Kidney epithelial cell (primary cell): Measurements from ENCODE around the gene TAS2R30. TPM values are rescaled to one million over a fixed set of nuclear protein-coding genes. Genes with fewer than 3 reads are reported as not detected.

Experiments
- DNase-seq: peaks from one replicate; pipeline ENCODE4 v3.0.0-alpha.2; 2010; ENCODE audit warnings: low read depth
- H3K27me3 ChIP-seq: 2 replicates; pipeline ENCODE4 v1.6.0; 2011; ENCODE audit warnings: low read length; ENCODE audit not compliant: control insufficient read depth, insufficient read depth
- H3K36me3 ChIP-seq: 2 replicates; pipeline ENCODE4 v1.5.1; 2011; ENCODE audit warnings: low read length; ENCODE audit not compliant: control insufficient read depth, insufficient read depth
- H3K4me3 ChIP-seq: 2 replicates; pipeline ENCODE4 v1.5.1; 2011; ENCODE audit warnings: low read depth, mild to moderate bottlenecking, control low read depth, low read length
- CTCF ChIP-seq: IDR thresholded peaks from 2 replicates; pipeline ENCODE4 v1.5.1; 2011; ENCODE audit warnings: mild to moderate bottlenecking, moderate library complexity, low read length, control low read depth, inconsistent platforms; ENCODE audit not compliant: insufficient read depth, poor library complexity, severe bottlenecking
- total RNA-seq: library from RNA; depleted of rRNA; stranded (reverse); fragments of >200 nt; gene quantifications from 2 replicates; pipeline ENCODE4 v1.2.3, GENCODE V29; 2015

TAS2R30 gene
- total RNA-seq, 1 donor from 2014 or later: 0.84 TPM

- TF ChIP-seq CTCF: no peak
- no peaks in the 10 kb centered on the region for H3K36me3 ChIP-seq
- peak overlapping the region; percentile 84 for H3K4me3 ChIP-seq
- no peak for DNase-seq
- H3K27me3 ChIP-seq: no peaks in the 10 kb centered on the region
Observed at GRCh38 chr12:11171969-11172675, 37.7 kb upstream of the TAS2R30 start.

GRCh38 chr12:11171145-11171968 lies 36.9 kb upstream of the TAS2R30 start, which contains the start of gene SMIM10L1:
TSS of gene SMIM10L1 (plus strand) at chr12:11171194. CDS start at chr12:11171357, 163 bp downstream.
- DNase-seq: peak; percentile 74

GRCh38 chr12:11170810-11171144 lies 36.3 kb upstream of the TAS2R30 start:
- TF ChIP-seq CTCF: no peak
- DNase-seq: no peak
- H3K27me3 ChIP-seq: no peaks in the 10 kb centered on the region
- H3K36me3 ChIP-seq: no peaks in the 10 kb centered on the region
- H3K4me3 ChIP-seq: peak overlapping the region; percentile 84

More at GRCh38 chr12:11171145-11171968, 36.9 kb upstream of the TAS2R30 start, which contains the start of gene SMIM10L1:
- peak within 1 kb of the TSS; percentile 84 for H3K4me3 ChIP-seq
- H3K27me3 ChIP-seq: no peaks in the 10 kb centered on the region
- TF ChIP-seq CTCF: no peak
- H3K36me3 ChIP-seq: no peaks in the 10 kb centered on the region

- no peak for DNase-seq
- H3K36me3 ChIP-seq: no peaks in the 10 kb centered on the region
Observed at GRCh38 chr12:11166300-11166699, 31.9 kb upstream of the TAS2R30 start.

GRCh38 chr12:11164384-11164783 lies 29.9 kb upstream of the TAS2R30 start:
- no peak for DNase-seq
- Histone ChIP-seq H3K4me3 (no peak overlapping the region), H3K27me3 (no peaks in the 10 kb centered on the region), H3K36me3 (no peaks in the 10 kb centered on the region)
- no peak for TF ChIP-seq CTCF

More at GRCh38 chr12:11166300-11166699, 31.9 kb upstream of the TAS2R30 start:
- no peak for TF ChIP-seq CTCF
- no peaks in the 10 kb centered on the region for H3K27me3 ChIP-seq
- no peak overlapping the region for H3K4me3 ChIP-seq
